Transverse colon (tissue), 4 donors: ENCODE data around the gene MBD3L2. TPM values are rescaled to one million over a fixed set of nuclear protein-coding genes. Genes with fewer than 3 reads are reported as not detected.
"Not testable (repeated sequence)": the region's sequence is repeated elsewhere in the genome, so short reads cannot be mapped to it uniquely, and the experiment has no call there.

Experiments used
- DNase-seq: peaks from one replicate; pipeline ENCODE4 v3.0.0-alpha.2; 2019
- H3K27ac ChIP-seq, 4 donors: fragments of 200-600 bp; sonication (generic); 2 replicates each; pipeline ENCODE4 v1.5.1; 2016 to 2018; ENCODE audit warnings: inconsistent platforms in 4 of 4
- H3K27me3 ChIP-seq: fragments of 200-600 bp; sonication (generic); 2 replicates; pipeline ENCODE4 v1.5.1; 2017; ENCODE audit warnings: inconsistent platforms
- H3K36me3 ChIP-seq, 4 donors: fragments of 200-600 bp; sonication (generic); 2 replicates each; pipeline ENCODE4 v1.5.1; 2017 to 2019; ENCODE audit warnings: inconsistent platforms in 4 of 4
- H3K4me1 ChIP-seq, 4 donors: fragments of 200-600 bp; sonication (generic); 2 replicates each; pipeline ENCODE4 v1.5.1; 2017 to 2020; ENCODE audit warnings: inconsistent platforms in 4 of 4
- H3K4me3 ChIP-seq, 4 donors: fragments of 200-600 bp; sonication (generic); 1 replicate in 1 of 4; 2 replicates in 3 of 4; pipeline versions ENCODE4 v1.5.1 to v1.6.1; 2017 to 2019; ENCODE audit warnings: inconsistent platforms in 4 of 4
- H3K9me3 ChIP-seq, 2 donors: fragments of 200-600 bp; sonication (generic); 2 replicates each; pipeline ENCODE4 v1.5.1; 2017 to 2019; ENCODE audit warnings: inconsistent platforms in 2 of 2
- CTCF ChIP-seq, 5 experiments: fragments of 200-600 bp in 3 of 5; fragments of 450-650 bp in 2 of 5; sonication (generic) in 3 of 5; IDR thresholded peaks; 1 replicate in 2 of 5; 2 replicates in 3 of 5; pipeline ENCODE4 v1.5.1; 2016 to 2017; ENCODE audit warnings: antibody characterized with exemption in 5 of 5, inconsistent platforms in 3 of 5, mild to moderate bottlenecking in 2 of 5, moderate library complexity in 1 of 5
- EP300 ChIP-seq: sonication (generic); formaldehyde crosslinking; IDR thresholded peaks from one replicate; pipeline ENCODE4 v1.6.1; 2017; ENCODE audit warnings: antibody characterized with exemption, low read depth
- POLR2A ChIP-seq: fragments of 450-650 bp; IDR thresholded peaks from one replicate; pipeline ENCODE4 v1.6.1; 2016; ENCODE audit warnings: antibody characterized with exemption, mild to moderate bottlenecking, moderate library complexity
- POLR2AphosphoS5 ChIP-seq, 3 donors: sonication (generic); formaldehyde crosslinking; IDR thresholded peaks; one replicate each; pipeline ENCODE4 v1.6.1; 2016; ENCODE audit warnings: antibody characterized with exemption in 3 of 3
- WGBS, 2 donors: methylation state at CpG; one replicate each; pipeline ENCODE4 v1.1.5; 2018; ENCODE audit warnings: low coverage in 1 of 2; 5-methylcytosine and 5-hydroxymethylcytosine counted together
- in situ Hi-C, 4 donors: fragments of 200-750 bp; cut with MboI; loops; one replicate each; pipeline versions ENCODE4 v1.15.0 to v1.15.1; 2017; ENCODE audit warnings: low sequenced_read_pairs in 3 of 4, low pct_ligation_motif_present in 1 of 4, low pct_unique_long_range_greater_than_20kb in 1 of 4
- intact Hi-C: fragments of 100-400 bp; cut with DNase I; formaldehyde crosslinking; loops from one replicate; pipeline ENCODE4 v1.15.1; 2023; ENCODE audit warnings: low total_unique reads
- total RNA-seq, 4 donors: library from RNA; depleted of rRNA; stranded (reverse); fragments of >200 nt; gene quantifications; one replicate each; pipeline ENCODE4 v1.1.0, GENCODE V29; 2016

Gene MBD3L2
- not detected for total RNA-seq

- H3K9me3 ChIP-seq, H3K27me3 ChIP-seq, H3K4me1 ChIP-seq, H3K4me3 ChIP-seq, intact Hi-C loops, H3K27ac ChIP-seq, H3K36me3 ChIP-seq, in situ Hi-C loops, DNase-seq: not testable (repeated sequence)
- no CpG with 5 or more reads among the region's 7 CpGs for WGBS, 2 donors
These were observed at the start of gene MBD3L2 for GRCh38 chr19:7049021-7049420. Gene MBD3L2 (plus strand): TSS chr19:7049321. CDS start chr19:7049374, 53 bp downstream.

- Histone ChIP-seq H3K27me3 (peaks cover 7% of the 10 kb centered on the region), H3K4me3 (no peak overlapping the region), H3K36me3 (no peaks in the 10 kb centered on the region), H3K4me1 (no peaks in the 10 kb centered on the region), H3K27ac (no peak overlapping the region), H3K9me3 (no peaks in the 10 kb centered on the region)
- DNase-seq, result no peak
- TF ChIP-seq EP300 (no peak), CTCF (IDR thresholded peaks at IDR 0.05) (no peak), POLR2AphosphoS5 (IDR thresholded peaks at IDR 0.05) (no peak), POLR2A (no peak)
- in situ Hi-C loops, result no loop called here
- intact Hi-C loops, result no loop called here
- WGBS, 2 donors, result 86 to 95% methylated on average over 6 to 7 of the region's 7 CpGs
These were observed 49.2 kb upstream of the MBD3L2 start for GRCh38 chr19:6999933-7000332.

GRCh38 chr19:7000333-7000732, 48.8 kb upstream of the MBD3L2 start:
- no peaks in the 10 kb centered on the region for H3K9me3 ChIP-seq
- in situ Hi-C loops, result no loop called here
- 43 to 55% methylated on average over 1 to 3 of the region's 3 CpGs for WGBS, 2 donors

GRCh38 chr19:7000816-7001215, 48.3 kb upstream of the MBD3L2 start:
- H3K27me3 ChIP-seq, result peaks cover 7% of the 10 kb centered on the region
- H3K4me1 ChIP-seq, result no peaks in the 10 kb centered on the region
- H3K4me3 ChIP-seq, result no peak overlapping the region
- intact Hi-C loops, result no loop called here
- in situ Hi-C loops, result no loop called here
- no peaks in the 10 kb centered on the region for H3K36me3 ChIP-seq
- 77% methylated on average over 1 of the region's 1 CpG; no CpG with 5 or more reads in 1 of the 2 donors for WGBS, 2 donors
- H3K27ac ChIP-seq, result no peak overlapping the region
- no peaks in the 10 kb centered on the region for H3K9me3 ChIP-seq
- no peak for DNase-seq
- no peak for TF ChIP-seq CTCF (IDR thresholded peaks at IDR 0.05)
- TF ChIP-seq POLR2AphosphoS5 (IDR thresholded peaks at IDR 0.05), result no peak
- TF ChIP-seq POLR2A, result no peak
- TF ChIP-seq EP300, result no peak

More at GRCh38 chr19:7000333-7000732, 48.8 kb upstream of the MBD3L2 start:
- Histone ChIP-seq H3K4me3 (no peak overlapping the region), H3K36me3 (no peaks in the 10 kb centered on the region), H3K4me1 (no peaks in the 10 kb centered on the region), H3K27me3 (peaks cover 7% of the 10 kb centered on the region), H3K27ac (no peak overlapping the region)
- DNase-seq, result no peak
- no peak for TF ChIP-seq POLR2A
- intact Hi-C loops, result no loop called here

- no peak for DNase-seq
- no peaks in the 10 kb centered on the region for H3K4me1 ChIP-seq
- no peaks in the 10 kb centered on the region for H3K36me3 ChIP-seq
- no peaks in the 10 kb centered on the region for H3K9me3 ChIP-seq
- no peak for TF ChIP-seq POLR2A
- no peak for TF ChIP-seq POLR2AphosphoS5 (IDR thresholded peaks at IDR 0.05)
- TF ChIP-seq EP300, result no peak
- TF ChIP-seq CTCF (IDR thresholded peaks at IDR 0.05), result no peak
- no peak overlapping the region for H3K27ac ChIP-seq
- intact Hi-C loops, result no loop called here
- peaks cover 7% of the 10 kb centered on the region for H3K27me3 ChIP-seq
- in situ Hi-C loops, result no loop called here
- 88 to 89% methylated on average over 6 to 18 of the region's 18 CpGs for WGBS, 2 donors
- no peak overlapping the region for H3K4me3 ChIP-seq
These were observed 44.7 kb upstream of the MBD3L2 start for GRCh38 chr19:7004313-7004931.
